ENCODE results near the gene TFB2M. TPM values are rescaled to one million over a fixed set of nuclear protein-coding genes. Genes with fewer than 3 reads are reported as not detected.

The TFB2M gene
- polyA plus RNA-seq, 3 donors: 4.9 to 9.7 (median 7.9) TPM

DNA sequence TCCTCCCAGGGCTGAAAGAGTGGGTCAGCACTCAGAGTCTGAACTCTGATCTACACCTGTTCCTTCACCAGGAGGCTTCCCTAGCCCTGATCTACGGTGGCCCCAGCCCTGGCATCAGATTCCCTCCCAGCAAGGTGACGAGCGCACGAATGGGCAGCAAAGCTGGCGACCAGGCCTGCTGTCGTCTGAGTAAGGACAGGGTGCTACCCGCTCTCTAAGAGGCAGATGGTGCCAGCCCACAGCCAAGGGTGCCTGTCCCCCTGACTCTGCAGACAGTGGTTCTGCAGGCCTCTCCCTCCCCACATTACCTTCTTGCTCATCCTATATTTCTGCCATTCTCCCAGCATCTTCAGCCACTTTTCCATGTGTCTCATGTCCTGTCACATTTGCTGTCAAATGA is 48.7 kb downstream of the TFB2M start:
- Mint-ChIP-seq H3K27ac (no peak overlapping the region), H3K36me3 (no peaks in the 10 kb centered on the region), H3K9me3 (peaks cover 49 to 99% (median 80%) of the 10 kb centered on the region in 7 donors), H3K27me3 (ENCODE audit: low read depth in 3 of 3) (peaks cover 3% of the 10 kb centered on the region in 3 donors), H3K4me1 (no peaks in the 10 kb centered on the region), H3K4me3 (no peak overlapping the region)
- WGBS (ENCODE audit: insufficient coverage): 86% methylated on average over 7 of the region's 7 CpGs
- Histone ChIP-seq H3K27me3 (ENCODE audit: control insufficient read depth in 2 of 2, insufficient read depth in 2 of 2, low read length in 2 of 2) (no peaks in the 10 kb centered on the region), H3K4me2 (replicated peaks; ENCODE audit: extremely low read depth, low read length, poor library complexity, severe bottlenecking) (no peak overlapping the region), H3K9ac (ENCODE audit: insufficient read depth, low read length, poor library complexity, severe bottlenecking) (no peak overlapping the region), H2AFZ (ENCODE audit: insufficient read depth, low read depth, low read length, poor library complexity, severe bottlenecking) (no peak overlapping the region), H3K4me1 (ENCODE audit: control insufficient read depth in 1 of 2, insufficient read depth in 2 of 2, low read length in 2 of 2) (no peaks in the 10 kb centered on the region), H3K79me2 (ENCODE audit: insufficient read depth, low read length) (no peaks in the 10 kb centered on the region), H3K36me3 (replicated peaks in 1 of 2; ENCODE audit: control insufficient read depth in 1 of 2, insufficient read depth in 2 of 2, low read length in 2 of 2) (no peaks in the 10 kb centered on the region), H3K9me3 (replicated peaks in 1 of 2; ENCODE audit: control insufficient read depth in 1 of 2, insufficient read depth in 1 of 2, low read length in 2 of 2) (peaks cover 58 to 99% of the 10 kb centered on the region in 2 donors), H3K4me3 (replicated peaks in 1 of 3; ENCODE audit: low read depth in 2 of 3, low read length in 3 of 3) (no peak overlapping the region), H4K20me1 (ENCODE audit: insufficient read depth, low read length) (no peaks in the 10 kb centered on the region), H3K27ac (ENCODE audit: low read depth in 1 of 2, low read length in 2 of 2) (no peak overlapping the region)
- TF ChIP-seq, protein P1, sequence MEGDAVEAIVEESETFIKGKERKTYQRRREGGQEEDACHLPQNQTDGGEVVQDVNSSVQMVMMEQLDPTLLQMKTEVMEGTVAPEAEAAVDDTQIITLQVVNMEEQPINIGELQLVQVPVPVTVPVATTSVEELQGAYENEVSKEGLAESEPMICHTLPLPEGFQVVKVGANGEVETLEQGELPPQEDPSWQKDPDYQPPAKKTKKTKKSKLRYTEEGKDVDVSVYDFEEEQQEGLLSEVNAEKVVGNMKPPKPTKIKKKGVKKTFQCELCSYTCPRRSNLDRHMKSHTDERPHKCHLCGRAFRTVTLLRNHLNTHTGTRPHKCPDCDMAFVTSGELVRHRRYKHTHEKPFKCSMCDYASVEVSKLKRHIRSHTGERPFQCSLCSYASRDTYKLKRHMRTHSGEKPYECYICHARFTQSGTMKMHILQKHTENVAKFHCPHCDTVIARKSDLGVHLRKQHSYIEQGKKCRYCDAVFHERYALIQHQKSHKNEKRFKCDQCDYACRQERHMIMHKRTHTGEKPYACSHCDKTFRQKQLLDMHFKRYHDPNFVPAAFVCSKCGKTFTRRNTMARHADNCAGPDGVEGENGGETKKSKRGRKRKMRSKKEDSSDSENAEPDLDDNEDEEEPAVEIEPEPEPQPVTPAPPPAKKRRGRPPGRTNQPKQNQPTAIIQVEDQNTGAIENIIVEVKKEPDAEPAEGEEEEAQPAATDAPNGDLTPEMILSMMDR (IDR thresholded peaks at IDR 0.05): no peak
- DNase-seq: no peak
- intact Hi-C loops (cut with micrococcal nuclease): no loop called here

DNA sequence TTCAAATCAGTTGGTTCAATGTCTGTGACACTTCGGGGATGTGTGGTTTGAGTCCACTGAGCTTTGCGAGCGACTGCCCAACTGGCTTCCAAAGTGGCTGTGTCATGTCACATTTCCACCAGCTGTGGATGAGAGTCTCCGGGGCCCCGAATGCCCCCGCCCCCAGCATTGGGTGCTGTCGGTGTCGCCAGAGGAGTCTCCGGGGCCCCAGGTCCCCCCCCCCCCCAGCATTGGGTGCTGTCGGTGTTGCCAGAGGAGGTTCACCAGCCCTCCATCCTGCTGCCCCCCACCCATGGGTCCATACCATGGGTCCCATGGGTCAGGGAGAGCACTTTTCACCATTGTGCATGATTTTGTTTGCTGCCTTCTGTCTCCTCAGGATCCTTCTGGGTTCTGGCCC is 49.9 kb downstream of the TFB2M start:
- no peaks in the 10 kb centered on the region for H3K36me3 ChIP-seq (replicated peaks in 1 of 2; ENCODE audit: control insufficient read depth in 1 of 2, insufficient read depth in 2 of 2, low read length in 2 of 2)
- TF ChIP-seq, protein P1 (IDR thresholded peaks at IDR 0.05): no peak
- H3K9me3 ChIP-seq (replicated peaks in 1 of 2; ENCODE audit: control insufficient read depth in 1 of 2, insufficient read depth in 1 of 2, low read length in 2 of 2): peaks cover 60 to 93% of the 10 kb centered on the region in 2 donors
- no peak overlapping the region for H3K9ac ChIP-seq (ENCODE audit: insufficient read depth, low read length, poor library complexity, severe bottlenecking)
- no peaks in the 10 kb centered on the region for H3K79me2 ChIP-seq (ENCODE audit: insufficient read depth, low read length)
- H4K20me1 ChIP-seq (ENCODE audit: insufficient read depth, low read length): no peaks in the 10 kb centered on the region
- intact Hi-C loops (cut with micrococcal nuclease): no loop called here
- no peaks in the 10 kb centered on the region for H3K27me3 ChIP-seq (ENCODE audit: control insufficient read depth in 2 of 2, insufficient read depth in 2 of 2, low read length in 2 of 2)
- no peak overlapping the region for H3K4me2 ChIP-seq (replicated peaks; ENCODE audit: extremely low read depth, low read length, poor library complexity, severe bottlenecking)
- 97% methylated on average over 6 of the region's 10 CpGs for WGBS (ENCODE audit: insufficient coverage)
- Mint-ChIP-seq H3K27me3 (ENCODE audit: low read depth in 3 of 3) (peaks cover 3% of the 10 kb centered on the region in 3 donors), H3K36me3 (no peaks in the 10 kb centered on the region), H3K4me1 (no peaks in the 10 kb centered on the region), H3K27ac (no peak overlapping the region), H3K4me3 (no peak overlapping the region), H3K9me3 (peaks cover 49 to 88% (median 74%) of the 10 kb centered on the region in 7 donors)
- no peak overlapping the region for H2AFZ ChIP-seq (ENCODE audit: insufficient read depth, low read depth, low read length, poor library complexity, severe bottlenecking)
- no peak overlapping the region for H3K4me3 ChIP-seq (replicated peaks in 1 of 3; ENCODE audit: low read depth in 2 of 3, low read length in 3 of 3)
- no peak overlapping the region for H3K27ac ChIP-seq (ENCODE audit: low read depth in 1 of 2, low read length in 2 of 2)
- H3K4me1 ChIP-seq (ENCODE audit: control insufficient read depth in 1 of 2, insufficient read depth in 2 of 2, low read length in 2 of 2): no peaks in the 10 kb centered on the region
- no peak for DNase-seq

Measured in CD14-positive monocyte (primary cell).